ENCODE results near the gene C19orf38. TPM values are rescaled to one million over a fixed set of nuclear protein-coding genes. Genes with fewer than 3 reads are reported as not detected.

C19orf38 gene
- total and polyA plus RNA-seq, 8 donors = 0.31 to 1.00 (median 0.75) TPM; not detected in 1

- H3K9me3 ChIP-seq = no peaks in the 10 kb centered on the region
- no peak for DNase-seq
- H3K4me1 ChIP-seq = no peaks in the 10 kb centered on the region
- H3K27me3 ChIP-seq = no peaks in the 10 kb centered on the region
- H3K4me3 ChIP-seq = no peak overlapping the region
- H3K27ac ChIP-seq = no peak overlapping the region
- intact Hi-C loops (cut with DNase I) = no loop called here
- no peak for TF ChIP-seq CTCF (IDR thresholded peaks at IDR 0.05)
- FAIRE-seq = no peak
- ATAC-seq = no peak
- 89 to 90% methylated on average over 30 to 31 of the region's 31 CpGs for WGBS, 2 donors
- H3K36me3 ChIP-seq = peaks cover 0 to 42% (median 3%) of the 10 kb centered on the region in 3 donors
Observed at GRCh38 chr19:10911579-10912363, 63.6 kb downstream of the C19orf38 start.

GRCh38 chr19:10912619-10913018, 64.4 kb downstream of the C19orf38 start:
- H3K36me3 ChIP-seq = peaks cover 0 to 42% (median 3%) of the 10 kb centered on the region in 3 donors

GRCh38 chr19:10913716-10914340, 65.6 kb downstream of the C19orf38 start:
- ATAC-seq (no peak), FAIRE-seq (no peak), DNase-seq (no peak)
- no peak for TF ChIP-seq CTCF (IDR thresholded peaks at IDR 0.05)
- no peaks in the 10 kb centered on the region for H3K27me3 ChIP-seq
- intact Hi-C loops (cut with DNase I) = no loop called here
- peaks cover 0 to 34% (median 0%) of the 10 kb centered on the region in 3 donors for H3K36me3 ChIP-seq
- H3K4me3 ChIP-seq = no peak overlapping the region
- 92 to 93% methylated on average over 21 to 24 of the region's 24 CpGs for WGBS, 2 donors
- H3K4me1 ChIP-seq = no peaks in the 10 kb centered on the region
- H3K9me3 ChIP-seq = no peaks in the 10 kb centered on the region
- H3K27ac ChIP-seq = no peak overlapping the region

More at GRCh38 chr19:10912619-10913018, 64.4 kb downstream of the C19orf38 start:
- DNase-seq = no peak
- intact Hi-C loops (cut with DNase I) = no loop called here
- 95 to 98% methylated on average over 18 of the region's 18 CpGs for WGBS, 2 donors
- no peak overlapping the region for H3K4me3 ChIP-seq
- no peaks in the 10 kb centered on the region for H3K4me1 ChIP-seq
- no peak for ATAC-seq
- no peaks in the 10 kb centered on the region for H3K27me3 ChIP-seq
- no peak for TF ChIP-seq CTCF (IDR thresholded peaks at IDR 0.05)
- FAIRE-seq = no peak
- H3K27ac ChIP-seq = no peak overlapping the region
- no peaks in the 10 kb centered on the region for H3K9me3 ChIP-seq

GRCh38 chr19:10915130-10916091, 67.2 kb downstream of the C19orf38 start:
- H3K27ac ChIP-seq = no peak overlapping the region
- ATAC-seq (no peak), DNase-seq (peak in 1 of 6 donors; percentile 63), FAIRE-seq (no peak)
- peaks cover 0 to 24% (median 0%) of the 10 kb centered on the region in 3 donors for H3K36me3 ChIP-seq
- no peak for TF ChIP-seq CTCF (IDR thresholded peaks at IDR 0.05)
- intact Hi-C loops (cut with DNase I) = no loop called here
- WGBS, 2 donors = 89 to 90% methylated on average over 19 of the region's 19 CpGs
- H3K4me3 ChIP-seq = no peak overlapping the region
- no peaks in the 10 kb centered on the region for H3K9me3 ChIP-seq
- H3K4me1 ChIP-seq = peaks cover 0 to 5% (median 0%) of the 10 kb centered on the region in 3 donors
- no peaks in the 10 kb centered on the region for H3K27me3 ChIP-seq
